PFSK-1 (cell line): ENCODE data around the gene CREBRF.
A peak's percentile ranks its signal among the peaks of the same experiment; 100 is the strongest.

Experiments
- FOXP2 ChIP-seq: optimal IDR thresholded peaks from 2 replicates; pipeline ENCODE3; 2011; ENCODE audit warnings: borderline replicate concordance, control low read depth, inconsistent platforms; ENCODE audit not compliant: insufficient read depth; ENCODE audit errors: extremely low read length, extremely low read depth
- POLR2AphosphoS5 ChIP-seq: IDR thresholded peaks from 2 replicates; pipeline ENCODE4 v1.6.1; 2012; ENCODE audit warnings: low read depth, mild to moderate bottlenecking, control low read depth, low read length, moderate library complexity
- SIN3A ChIP-seq: IDR thresholded peaks from 2 replicates; pipeline ENCODE4 v1.6.1; 2012; ENCODE audit warnings: mild to moderate bottlenecking, low read length, moderate library complexity, borderline replicate concordance; ENCODE audit not compliant: insufficient read depth
- TAF1 ChIP-seq: IDR thresholded peaks from 2 replicates; pipeline ENCODE4 v1.6.1; 2012; ENCODE audit warnings: low read length, control low read depth, borderline replicate concordance; ENCODE audit not compliant: insufficient read depth

DNA sequence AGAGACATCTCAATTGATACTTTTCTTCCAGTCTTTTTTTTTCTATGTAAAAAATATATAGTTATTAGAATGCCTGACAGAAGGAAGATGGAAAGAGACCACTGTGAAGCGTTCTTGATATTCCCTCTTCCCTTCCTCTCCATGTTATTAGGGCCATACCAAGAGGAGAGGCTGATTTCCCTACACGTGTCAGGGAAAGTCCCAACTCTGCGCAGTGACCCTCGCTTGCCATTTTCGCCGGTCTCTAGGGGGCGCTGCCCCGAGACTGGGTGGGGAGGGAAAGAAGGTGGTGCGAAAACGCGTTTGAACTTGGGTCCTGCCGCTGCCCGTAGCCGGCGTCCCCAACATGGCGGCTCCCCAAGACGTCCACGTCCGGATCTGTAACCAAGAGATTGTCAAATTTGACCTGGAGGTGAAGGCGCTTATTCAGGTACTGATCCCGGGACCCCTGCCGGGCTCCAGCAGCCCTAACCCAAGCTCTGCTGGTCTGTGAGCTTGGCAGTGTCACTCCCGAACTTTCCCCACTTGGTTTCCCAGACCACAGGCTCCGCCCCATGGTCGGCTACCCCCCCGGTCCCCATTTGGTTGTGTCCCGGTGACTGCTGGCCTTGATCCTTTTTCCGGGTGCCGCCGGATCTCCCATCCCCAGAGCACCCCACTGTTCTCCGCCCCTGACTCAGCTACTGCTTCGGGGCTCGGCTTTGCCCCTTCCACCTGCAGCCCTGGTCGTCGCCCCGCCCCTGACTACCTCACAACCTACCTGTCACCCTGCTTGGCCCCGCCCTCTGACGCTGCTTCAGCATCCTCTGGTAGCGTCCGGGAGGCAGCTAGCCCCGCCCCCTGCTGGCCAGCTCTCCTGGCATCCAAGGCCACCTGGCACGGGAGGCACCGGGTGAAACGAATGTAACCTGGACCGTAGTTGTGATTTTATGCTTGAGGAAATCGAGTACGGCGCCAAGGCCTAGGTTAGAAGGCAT, 88.3 kb downstream of the CREBRF start, which contains the start of gene BNIP1:
- TF ChIP-seq FOXP2 (no peak), POLR2AphosphoS5 (peak; percentile 65; the same call in 1 of the 2 replicates), TAF1 (peak; percentile 61; the same call in 1 of the 2 replicates), SIN3A (0 out of 2 replicates have a peak, but pooled peaks have one; percentile 57)
